Stomach smooth muscle (tissue), 2 donors: Measurements from ENCODE around the gene USO1.

Experiments
- H3K27ac ChIP-seq: one replicate; pipeline ENCODE4 v1.7.0; 2013; ENCODE audit warnings: mild to moderate bottlenecking, low read length, inconsistent platforms
- H3K27me3 ChIP-seq, 2 donors: one replicate each; pipeline ENCODE4 v1.7.0; 2013; ENCODE audit warnings: low read length in 2 of 2; ENCODE audit not compliant: insufficient read depth in 2 of 2, control insufficient read depth in 1 of 2
- H3K36me3 ChIP-seq, 2 donors: one replicate each; pipeline ENCODE4 v1.7.0; 2013; ENCODE audit warnings: low read length in 2 of 2; ENCODE audit not compliant: control insufficient read depth in 2 of 2, insufficient read depth in 2 of 2
- H3K4me1 ChIP-seq: one replicate; pipeline ENCODE4 v1.7.0; 2013; ENCODE audit warnings: low read length; ENCODE audit not compliant: control insufficient read depth, insufficient read depth
- H3K4me3 ChIP-seq, 2 donors: one replicate each; pipeline ENCODE4 v1.7.0; 2013; ENCODE audit warnings: low read length in 2 of 2
- H3K9ac ChIP-seq, 2 donors: one replicate each; pipeline ENCODE4 v1.7.0; 2013; ENCODE audit warnings: low read length in 2 of 2, mild to moderate bottlenecking in 1 of 2
- H3K9me3 ChIP-seq, 2 donors: one replicate each; pipeline ENCODE4 v1.7.0; 2013; ENCODE audit warnings: low read length in 2 of 2; ENCODE audit not compliant: control insufficient read depth in 2 of 2
- donor health status: healthy.
- donor health status: Pancreatic carcinoma.

The USO1 gene

GRCh38 chr4:75819121-75819520 lies 94.7 kb downstream of the USO1 start:
- Histone ChIP-seq H3K4me1 (no peaks in the 10 kb centered on the region), H3K9me3 (no peaks in the 10 kb centered on the region)

GRCh38 chr4:75820197-75820596 lies 95.8 kb downstream of the USO1 start:
- Histone ChIP-seq H3K27me3 (no peaks in the 10 kb centered on the region), H3K36me3 (peaks cover 2 to 4% of the 10 kb centered on the region in 2 donors), H3K4me1 (no peaks in the 10 kb centered on the region), H3K27ac (no peak overlapping the region), H3K4me3 (no peak overlapping the region), H3K9ac (no peak overlapping the region), H3K9me3 (no peaks in the 10 kb centered on the region)

More at GRCh38 chr4:75819121-75819520, 94.7 kb downstream of the USO1 start:
- no peak overlapping the region for H3K27ac ChIP-seq
- no peaks in the 10 kb centered on the region for H3K27me3 ChIP-seq
- H3K4me3 ChIP-seq = no peak overlapping the region
- H3K36me3 ChIP-seq = peaks cover 12 to 14% of the 10 kb centered on the region in 2 donors
- H3K9ac ChIP-seq = no peak overlapping the region

- no peaks in the 10 kb centered on the region for H3K4me1 ChIP-seq
- no peak overlapping the region for H3K9ac ChIP-seq
- H3K27me3 ChIP-seq = no peaks in the 10 kb centered on the region
- H3K27ac ChIP-seq = no peak overlapping the region
- H3K36me3 ChIP-seq = no peaks in the 10 kb centered on the region
- no peak overlapping the region for H3K4me3 ChIP-seq
- H3K9me3 ChIP-seq = no peaks in the 10 kb centered on the region
These were observed 96.3 kb downstream of the USO1 start for GRCh38 chr4:75820676-75821075.

- no peak overlapping the region for H3K4me3 ChIP-seq
- H3K4me1 ChIP-seq = no peaks in the 10 kb centered on the region
- no peak overlapping the region for H3K9ac ChIP-seq
- no peaks in the 10 kb centered on the region for H3K9me3 ChIP-seq
- no peaks in the 10 kb centered on the region for H3K36me3 ChIP-seq
- H3K27me3 ChIP-seq = no peaks in the 10 kb centered on the region
- no peak overlapping the region for H3K27ac ChIP-seq
These were observed 96.8 kb downstream of the USO1 start for GRCh38 chr4:75821216-75821615.

GRCh38 chr4:75821966-75822365 lies 97.6 kb downstream of the USO1 start:
- no peaks in the 10 kb centered on the region for H3K36me3 ChIP-seq
- no peaks in the 10 kb centered on the region for H3K4me1 ChIP-seq
- H3K27ac ChIP-seq = no peak overlapping the region
- no peaks in the 10 kb centered on the region for H3K27me3 ChIP-seq
- no peaks in the 10 kb centered on the region for H3K9me3 ChIP-seq
- no peak overlapping the region for H3K9ac ChIP-seq
- no peak overlapping the region for H3K4me3 ChIP-seq

GRCh38 chr4:75822416-75822815 lies 98.0 kb downstream of the USO1 start:
- H3K27me3 ChIP-seq = no peaks in the 10 kb centered on the region
- no peaks in the 10 kb centered on the region for H3K9me3 ChIP-seq
- no peak overlapping the region for H3K27ac ChIP-seq
- H3K9ac ChIP-seq = no peak overlapping the region
- H3K36me3 ChIP-seq = no peaks in the 10 kb centered on the region
- H3K4me1 ChIP-seq = no peaks in the 10 kb centered on the region
- H3K4me3 ChIP-seq = no peak overlapping the region

GRCh38 chr4:75823812-75824211 lies 99.4 kb downstream of the USO1 start:
- Histone ChIP-seq H3K4me3 (no peak overlapping the region), H3K9ac (no peak overlapping the region), H3K27ac (no peak overlapping the region), H3K9me3 (no peaks in the 10 kb centered on the region), H3K4me1 (no peaks in the 10 kb centered on the region), H3K27me3 (no peaks in the 10 kb centered on the region), H3K36me3 (no peaks in the 10 kb centered on the region)

GRCh38 chr4:75830906-75831305 lies 106.5 kb downstream of the USO1 start:
- H3K36me3 ChIP-seq = no peaks in the 10 kb centered on the region
- no peaks in the 10 kb centered on the region for H3K4me1 ChIP-seq
- no peak overlapping the region for H3K9ac ChIP-seq
- no peaks in the 10 kb centered on the region for H3K9me3 ChIP-seq
- H3K27me3 ChIP-seq = no peaks in the 10 kb centered on the region
- no peak overlapping the region for H3K4me3 ChIP-seq
- H3K27ac ChIP-seq = no peak overlapping the region

- H3K4me1 ChIP-seq = no peaks in the 10 kb centered on the region
- no peaks in the 10 kb centered on the region for H3K9me3 ChIP-seq
- H3K4me3 ChIP-seq = no peak overlapping the region
- no peaks in the 10 kb centered on the region for H3K36me3 ChIP-seq
- H3K27ac ChIP-seq = no peak overlapping the region
- no peak overlapping the region for H3K9ac ChIP-seq
- H3K27me3 ChIP-seq = no peaks in the 10 kb centered on the region
These were observed 107.6 kb downstream of the USO1 start for GRCh38 chr4:75831856-75832405.

GRCh38 chr4:75834095-75834771 lies 109.9 kb downstream of the USO1 start:
- no peaks in the 10 kb centered on the region for H3K9me3 ChIP-seq
- H3K27ac ChIP-seq = no peak overlapping the region
- H3K4me3 ChIP-seq = no peak overlapping the region
- no peak overlapping the region for H3K9ac ChIP-seq
- no peaks in the 10 kb centered on the region for H3K4me1 ChIP-seq
- H3K27me3 ChIP-seq = no peaks in the 10 kb centered on the region
- no peaks in the 10 kb centered on the region for H3K36me3 ChIP-seq

GRCh38 chr4:75834772-75835154 lies 110.4 kb downstream of the USO1 start:
- no peak overlapping the region for H3K27ac ChIP-seq
- no peaks in the 10 kb centered on the region for H3K27me3 ChIP-seq
- no peaks in the 10 kb centered on the region for H3K4me1 ChIP-seq
- no peak overlapping the region for H3K4me3 ChIP-seq
- H3K36me3 ChIP-seq = no peaks in the 10 kb centered on the region
- H3K9me3 ChIP-seq = no peaks in the 10 kb centered on the region
- no peak overlapping the region for H3K9ac ChIP-seq
